Keratinocyte (primary cell): ENCODE data around the gene FUZ. TPM values are rescaled to one million over a fixed set of nuclear protein-coding genes. Genes with fewer than 3 reads are reported as not detected.

Experiments
- DNase-seq: peaks from one replicate; pipeline ENCODE4 v3.0.0-alpha.2; 2011; ENCODE audit warnings: low read depth, missing footprints, low spot score
- FAIRE-seq: peaks from 2 replicates; lab custom pipeline; 2011; peaks lifted over from hg19 to GRCh38; lab: Jason Lieb, UNC
- H2AFZ ChIP-seq: 2 replicates; pipeline ENCODE4 v1.6.0; 2012; ENCODE audit warnings: low read length, control low read depth, inconsistent platforms; ENCODE audit not compliant: control insufficient read depth
- H3K27ac ChIP-seq: 2 replicates; pipeline ENCODE4 v1.5.1; 2011; ENCODE audit warnings: low read length; ENCODE audit not compliant: control insufficient read depth, insufficient read depth
- H3K27me3 ChIP-seq: 3 replicates; pipeline ENCODE4 v1.6.0; 2011; ENCODE audit warnings: low read length; ENCODE audit not compliant: control insufficient read depth, insufficient read depth; ENCODE audit errors: extremely low read depth
- H3K36me3 ChIP-seq, 2 experiments: 2 replicates in 1 of 2; 3 replicates in 1 of 2; pipeline ENCODE4 v1.5.1; 2011; ENCODE audit warnings: low read length in 2 of 2, mild to moderate bottlenecking in 1 of 2; ENCODE audit not compliant: control insufficient read depth in 2 of 2, insufficient read depth in 2 of 2; ENCODE audit errors: extremely low read depth in 1 of 2
- H3K4me1 ChIP-seq: 3 replicates; pipeline ENCODE4 v1.5.1; 2011; ENCODE audit warnings: low read length; ENCODE audit not compliant: control insufficient read depth, insufficient read depth; ENCODE audit errors: extremely low read depth
- H3K4me2 ChIP-seq: 3 replicates; pipeline ENCODE4 v1.6.0; 2011; ENCODE audit warnings: low read depth, low read length; ENCODE audit not compliant: control insufficient read depth, insufficient read depth; ENCODE audit errors: extremely low read depth
- H3K4me3 ChIP-seq, 3 experiments: fragments of 200-600 bp in 1 of 3; sonication (generic) in 1 of 3; 2 replicates in 2 of 3; 3 replicates in 1 of 3; pipeline ENCODE4 v1.5.1; 2011 to 2016; ENCODE audit warnings: low read length in 3 of 3, mild to moderate bottlenecking in 3 of 3, control low read depth in 2 of 3, inconsistent platforms in 1 of 3, low read depth in 1 of 3, mixed read lengths in 1 of 3, mixed run types in 1 of 3, moderate library complexity in 1 of 3; ENCODE audit not compliant: control insufficient read depth in 2 of 3, insufficient read depth in 2 of 3; ENCODE audit errors: extremely low read depth in 1 of 3
- H3K79me2 ChIP-seq: 2 replicates; pipeline ENCODE4 v1.6.0; 2012; ENCODE audit warnings: low read length; ENCODE audit not compliant: control insufficient read depth, insufficient read depth
- H3K9ac ChIP-seq: 3 replicates; pipeline ENCODE4 v1.6.0; 2011; ENCODE audit warnings: low read length; ENCODE audit not compliant: control insufficient read depth, insufficient read depth; ENCODE audit errors: extremely low read depth
- H3K9me1 ChIP-seq: 3 replicates; pipeline ENCODE4 v1.6.0; 2011; ENCODE audit warnings: low read length; ENCODE audit not compliant: control insufficient read depth, insufficient read depth; ENCODE audit errors: extremely low read depth
- H3K9me3 ChIP-seq: 2 replicates; pipeline ENCODE4 v1.5.1; 2012; ENCODE audit warnings: low read depth, low read length; ENCODE audit not compliant: control insufficient read depth
- H4K20me1 ChIP-seq: 3 replicates; pipeline ENCODE4 v1.6.0; 2011; ENCODE audit warnings: low read length; ENCODE audit not compliant: control insufficient read depth, insufficient read depth; ENCODE audit errors: extremely low read depth
- CTCF ChIP-seq, 3 experiments: IDR thresholded peaks in 1 of 3; conservative IDR thresholded peaks in 1 of 3; optimal IDR thresholded peaks in 1 of 3; 2 replicates in 2 of 3; 3 replicates in 1 of 3; pipeline versions ENCODE3 to v1.5.1; 2011; ENCODE audit warnings: low read length in 3 of 3, mild to moderate bottlenecking in 3 of 3, moderate library complexity in 2 of 3, control low read depth in 1 of 3, inconsistent platforms in 1 of 3; ENCODE audit not compliant: insufficient read depth in 2 of 3; ENCODE audit errors: extremely low read depth in 1 of 3
- EZH2 ChIP-seq: IDR thresholded peaks from one replicate; pipeline ENCODE4 v1.6.1; 2012; ENCODE audit warnings: inconsistent platforms, mild to moderate bottlenecking, low read length, moderate library complexity
- dilution Hi-C: fragments of 300-500 bp; cut with MboI; formaldehyde crosslinking; loops from one replicate; pipeline ENCODE4 v1.7.0; 2020; ENCODE audit warnings: low sequenced_read_pairs; ENCODE audit not compliant: extremely low pct_ligation_motif_present
- polyA plus RNA-seq, 5 experiments: library from polyadenylated mRNA; depleted of rRNA in 3 of 5; stranded (reverse) in 3 of 5; stranded (forward) in 1 of 5; unstranded in 1 of 5; fragments of >200 nt; gene quantifications; 1 replicate in 1 of 5; 2 replicates in 3 of 5; 3 replicates in 1 of 5; pipeline versions ENCODE4 v1.2.1 to v1.2.3, GENCODE V29; 2011 to 2012; ENCODE audit warnings: missing spikeins in 2 of 5, low read depth in 1 of 5, low replicate concordance in 1 of 5

FUZ gene
- polyA plus RNA-seq, 1 donor (not counting 4 experiments of a cell fraction or from before 2014, with no cell fraction given), result 3.7 TPM

GRCh38 chr19:49798574-49798973, 14.5 kb downstream of the FUZ start:
- no peaks in the 10 kb centered on the region for H3K9me1 ChIP-seq
- H3K79me2 ChIP-seq, result no peaks in the 10 kb centered on the region
- peaks cover 46 to 48% of the 10 kb centered on the region in 2 experiments for H3K36me3 ChIP-seq
- H3K27ac ChIP-seq, result no peak overlapping the region
- FAIRE-seq, result no peak
- H3K9ac ChIP-seq, result no peak overlapping the region
- H3K9me3 ChIP-seq, result no peaks in the 10 kb centered on the region
- no peak overlapping the region for H2AFZ ChIP-seq
- H4K20me1 ChIP-seq, result no peaks in the 10 kb centered on the region
- TF ChIP-seq EZH2 (no peak), CTCF (optimal IDR thresholded peaks at IDR 0.05 in 1 of 3, IDR thresholded peaks at IDR 0.05 in 1 of 3, conservative IDR thresholded peaks at IDR 0.05 in 1 of 3; ENCODE audit: extremely low read depth in 1 of 3, insufficient read depth in 2 of 3, low read length in 3 of 3) (no peak)
- H3K4me2 ChIP-seq, result no peak overlapping the region
- dilution Hi-C loops, result no loop called here
- H3K27me3 ChIP-seq, result no peaks in the 10 kb centered on the region
- no peak for DNase-seq
- no peaks in the 10 kb centered on the region for H3K4me1 ChIP-seq
- H3K4me3 ChIP-seq, result no peak overlapping the region

- Histone ChIP-seq H3K4me2 (no peak overlapping the region), H3K27ac (no peak overlapping the region), H3K9me3 (no peaks in the 10 kb centered on the region), H3K4me3 (no peak overlapping the region), H3K9ac (no peak overlapping the region), H3K36me3 (peaks cover 43 to 54% of the 10 kb centered on the region in 2 experiments), H3K9me1 (no peaks in the 10 kb centered on the region), H3K79me2 (no peaks in the 10 kb centered on the region), H4K20me1 (no peaks in the 10 kb centered on the region), H2AFZ (no peak overlapping the region), H3K27me3 (no peaks in the 10 kb centered on the region), H3K4me1 (no peaks in the 10 kb centered on the region)
- dilution Hi-C loops, result no loop called here
- DNase-seq (no peak), FAIRE-seq (no peak)
- TF ChIP-seq CTCF (optimal IDR thresholded peaks at IDR 0.05 in 1 of 3, IDR thresholded peaks at IDR 0.05 in 1 of 3, conservative IDR thresholded peaks at IDR 0.05 in 1 of 3; ENCODE audit: extremely low read depth in 1 of 3, insufficient read depth in 2 of 3, low read length in 3 of 3) (no peak), EZH2 (no peak)
Observed at GRCh38 chr19:49795615-49796014, 17.5 kb downstream of the FUZ start.
